ENCODE results near the gene ANO7.

GRCh38 chr2:241155936-241156335 is 32.5 kb upstream of the ANO7 start:
- no peak for TF ChIP-seq TAF1 (IDR thresholded peaks at IDR 0.05; ENCODE audit: borderline replicate concordance, low read depth, low read length)
- no peak for TF ChIP-seq EP300 (IDR thresholded peaks at IDR 0.05; ENCODE audit: borderline replicate concordance in 1 of 2, low read depth in 1 of 2, low read length in 1 of 2)
- no peak for TF ChIP-seq USF2 (IDR thresholded peaks at IDR 0.05; ENCODE audit: borderline replicate concordance, low read depth, low read length)
- TF ChIP-seq CTCF (IDR thresholded peaks at IDR 0.05) = no peak
- TF ChIP-seq REST (IDR thresholded peaks at IDR 0.05; ENCODE audit: low read depth, low read length) = no peak
- no peak for TF ChIP-seq RXRA (IDR thresholded peaks at IDR 0.05; ENCODE audit: borderline replicate concordance, low read depth)
- TF ChIP-seq EZH2phosphoT487 (IDR thresholded peaks at IDR 0.05; ENCODE audit: borderline replicate concordance, low read depth) = no peak
- TF ChIP-seq POLR2AphosphoS5 (IDR thresholded peaks at IDR 0.05; ENCODE audit: low read depth, low read length) = no peak
- no peak for TF ChIP-seq YY1 (IDR thresholded peaks at IDR 0.05; ENCODE audit: low read depth)
- no peak for TF ChIP-seq SIN3A (IDR thresholded peaks at IDR 0.05; ENCODE audit: borderline replicate concordance, low read depth, low read length)
- TF ChIP-seq NRF1 (IDR thresholded peaks at IDR 0.05; ENCODE audit: low read depth, low read length) = no peak

Data from SK-N-SH (cell line).